Neural cell (in vitro differentiated cells): Measurements from ENCODE around the gene SLC49A4. TPM values are rescaled to one million over a fixed set of nuclear protein-coding genes. Genes with fewer than 3 reads are reported as not detected.

ENCODE experiments used
- H2AFZ ChIP-seq: fragments of 200-600, 300-800 bp; sonication (generic), shearing (Covaris generic); 2 replicates; pipeline ENCODE4 v1.6.0; 2014; ENCODE audit warnings: low read depth, mild to moderate bottlenecking, antibody characterized with exemption, low read length, moderate library complexity
- H3F3A ChIP-seq: fragments of 200-600 bp; shearing (Covaris generic); 2 replicates; pipeline ENCODE4 v1.6.1; 2016; ENCODE audit warnings: mild to moderate bottlenecking, moderate library complexity, mixed read lengths, antibody characterized with exemption, low read length; ENCODE audit not compliant: insufficient read depth, poor library complexity, severe bottlenecking
- H3K27ac ChIP-seq: fragments of 200-600, 300-800 bp; sonication (generic), shearing (Covaris generic); 2 replicates; pipeline ENCODE4 v1.5.1; 2014; ENCODE audit warnings: mild to moderate bottlenecking, low read length, moderate library complexity
- H3K27me3 ChIP-seq: fragments of 300-800, 200-600 bp; sonication (generic), shearing (Covaris generic); 2 replicates; pipeline ENCODE4 v1.6.0; 2014; ENCODE audit warnings: mild to moderate bottlenecking, low read depth, low read length, moderate library complexity; ENCODE audit not compliant: insufficient read depth
- H3K36me3 ChIP-seq: fragments of 300-800, 200-600 bp; sonication (generic), shearing (Covaris generic); 2 replicates; pipeline ENCODE4 v1.5.1; 2014; ENCODE audit warnings: mild to moderate bottlenecking, antibody characterized with exemption, low read length, moderate library complexity; ENCODE audit not compliant: insufficient read depth
- H3K4me2 ChIP-seq: fragments of 300-800, 200-600 bp; sonication (generic), shearing (Covaris generic); 2 replicates; pipeline ENCODE4 v1.6.0; 2014; ENCODE audit warnings: mild to moderate bottlenecking, low read length
- H3K4me3 ChIP-seq: fragments of 300-800, 200-600 bp; sonication (generic), shearing (Covaris generic); 2 replicates; pipeline ENCODE4 v1.5.1; 2014; ENCODE audit warnings: mild to moderate bottlenecking, low read length, moderate library complexity
- H3K79me2 ChIP-seq: fragments of 200-600 bp; shearing (Covaris generic); replicated peaks from 2 replicates; pipeline ENCODE4 v1.6.0; 2014; ENCODE audit warnings: mild to moderate bottlenecking, low read length, moderate library complexity; ENCODE audit not compliant: insufficient read depth
- H3K9ac ChIP-seq: fragments of 300-800, 200-600 bp; sonication (generic), shearing (Covaris generic); 2 replicates; pipeline ENCODE4 v1.6.1; 2016; ENCODE audit warnings: mild to moderate bottlenecking, low read length, mixed read lengths
- H3K9me2 ChIP-seq: fragments of 200-600 bp; shearing (Covaris generic); 2 replicates; pipeline ENCODE4 v1.6.1; 2016; ENCODE audit warnings: mild to moderate bottlenecking, low read length, mixed read lengths; ENCODE audit not compliant: insufficient read depth
- H3K9me3 ChIP-seq: fragments of 200-600, 300-800 bp; sonication (generic), shearing (Covaris generic); 2 replicates; pipeline ENCODE4 v1.6.1; 2016; ENCODE audit warnings: mild to moderate bottlenecking, mixed run types, low read length, moderate library complexity, mixed read lengths
- H4K20me1 ChIP-seq: fragments of 200-600 bp; shearing (Covaris generic); 2 replicates; pipeline ENCODE4 v1.6.1; 2016; ENCODE audit warnings: mild to moderate bottlenecking, mixed run types; ENCODE audit not compliant: insufficient read depth
- CTCF ChIP-seq: fragments of 450-650 bp; IDR thresholded peaks from 2 replicates; pipeline ENCODE4 v1.5.1; 2014; ENCODE audit warnings: antibody characterized with exemption, mild to moderate bottlenecking, moderate library complexity; ENCODE audit not compliant: poor library complexity, severe bottlenecking
- EP300 ChIP-seq: fragments of 450-650 bp; conservative IDR thresholded peaks from 2 replicates; pipeline ENCODE4 v1.6.1; 2014; ENCODE audit warnings: antibody characterized with exemption, mild to moderate bottlenecking, moderate library complexity; ENCODE audit not compliant: poor library complexity, severe bottlenecking
- EZH2 ChIP-seq: fragments of 200-600, 300-800 bp; shearing (Covaris generic), sonication (generic); IDR thresholded peaks from 2 replicates; pipeline ENCODE4 v1.6.1; 2014; ENCODE audit warnings: antibody characterized with exemption, low read length, borderline replicate concordance, mild to moderate bottlenecking; ENCODE audit not compliant: insufficient read depth, poor library complexity, severe bottlenecking
- MXI1 ChIP-seq: fragments of 450-650 bp; conservative IDR thresholded peaks from 2 replicates; pipeline ENCODE4 v1.6.1; 2014; ENCODE audit warnings: antibody characterized with exemption, mild to moderate bottlenecking; ENCODE audit not compliant: poor library complexity, severe bottlenecking
- POLR2AphosphoS5 ChIP-seq: IDR thresholded peaks from 2 replicates; pipeline ENCODE4 v1.6.1; 2012
- RAD21 ChIP-seq: fragments of 450-650 bp; conservative IDR thresholded peaks from 2 replicates; pipeline ENCODE4 v1.6.1; 2014; ENCODE audit warnings: antibody characterized with exemption, mild to moderate bottlenecking, moderate library complexity
- REST ChIP-seq: IDR thresholded peaks from 2 replicates; pipeline ENCODE4 v1.6.1; 2012; ENCODE audit warnings: borderline replicate concordance
- SMC3 ChIP-seq: fragments of 450-650 bp; conservative IDR thresholded peaks from 2 replicates; pipeline ENCODE4 v1.6.1; 2014; ENCODE audit warnings: antibody characterized with exemption, mild to moderate bottlenecking, moderate library complexity; ENCODE audit not compliant: poor library complexity
- TAF1 ChIP-seq: IDR thresholded peaks from 2 replicates; pipeline ENCODE4 v1.6.1; 2012; ENCODE audit warnings: low read depth
- polyA plus RNA-seq: library from polyadenylated mRNA; depleted of rRNA; stranded (reverse); fragments of >200 nt; gene quantifications from 2 replicates; pipeline ENCODE4 v1.2.3, GENCODE V29; 2014

Gene SLC49A4
- polyA plus RNA-seq, 1 donor from 2014 or later: 16.2 TPM

- Histone ChIP-seq H3K9me2 (no peaks in the 10 kb centered on the region), H4K20me1 (no peaks in the 10 kb centered on the region), H3K4me2 (no peak overlapping the region), H3K27ac (no peak overlapping the region), H3K9ac (no peak overlapping the region), H3K36me3 (no peaks in the 10 kb centered on the region), H2AFZ (no peak overlapping the region), H3F3A (no peaks in the 10 kb centered on the region), H3K9me3 (no peaks in the 10 kb centered on the region), H3K27me3 (no peaks in the 10 kb centered on the region), H3K4me3 (no peak overlapping the region), H3K79me2 (no peaks in the 10 kb centered on the region)
- TF ChIP-seq EZH2: no peak
- no peak for TF ChIP-seq REST
- TF ChIP-seq MXI1: no peak
- no peak for TF ChIP-seq CTCF
- no peak for TF ChIP-seq POLR2AphosphoS5
- TF ChIP-seq SMC3: no peak
- no peak for TF ChIP-seq RAD21
- no peak for TF ChIP-seq TAF1
- no peak for TF ChIP-seq EP300
These were observed 20.8 kb upstream of the SLC49A4 start for GRCh38 chr3:122773944-122774509.

- no peak for TF ChIP-seq POLR2AphosphoS5
- no peak for TF ChIP-seq CTCF
- TF ChIP-seq SMC3: no peak
- no peak for TF ChIP-seq RAD21
- no peak for TF ChIP-seq TAF1
- no peak for TF ChIP-seq EP300
- TF ChIP-seq REST: no peak
- TF ChIP-seq EZH2: no peak
- no peak for TF ChIP-seq MXI1
- no peaks in the 10 kb centered on the region for H4K20me1 ChIP-seq
- H3K4me2 ChIP-seq: no peak overlapping the region
- H3K9ac ChIP-seq: no peak overlapping the region
- H3K79me2 ChIP-seq: no peaks in the 10 kb centered on the region
- H3F3A ChIP-seq: no peaks in the 10 kb centered on the region
- no peaks in the 10 kb centered on the region for H3K9me3 ChIP-seq
- no peak overlapping the region for H2AFZ ChIP-seq
- no peaks in the 10 kb centered on the region for H3K27me3 ChIP-seq
- H3K4me3 ChIP-seq: no peak overlapping the region
- no peaks in the 10 kb centered on the region for H3K9me2 ChIP-seq
- H3K36me3 ChIP-seq: no peaks in the 10 kb centered on the region
- H3K27ac ChIP-seq: no peak overlapping the region
These were observed 20.3 kb upstream of the SLC49A4 start for GRCh38 chr3:122774564-122774963.
